Activated CD8-positive, alpha-beta memory T cell treated with anti-CD3 and anti-CD28 coated beads, Interleukin-2, amount 10 ng/mL, durations not matched to agents 7 days and 5 days (primary cell): ENCODE data around the gene GNB2. TPM values are rescaled to one million over a fixed set of nuclear protein-coding genes. Genes with fewer than 3 reads are reported as not detected.
A peak's percentile ranks its signal among the peaks of the same experiment; 100 is the strongest.
"Not testable (repeated sequence)": the region's sequence is repeated elsewhere in the genome, so short reads cannot be mapped to it uniquely, and the experiment has no call there.

Experiments
- ATAC-seq: fragments of 150-1000 bp; cut with Tn5 transposase; one replicate; pipeline ENCODE4 v1.10.0; 2021; ENCODE audit warnings: moderate library complexity
- CTCF ChIA-PET: fragments of 350-600 bp; sonication (Branson Sonifier 250); formaldehyde crosslinking; loops from one replicate; lab custom pipeline; 2021; ENCODE audit warnings: antibody characterized with exemption; lab: Charles Lee
- DNase-seq: peaks from one replicate; pipeline ENCODE4 v3.0.0-alpha.2; 2020
- H3K27ac Mint-ChIP-seq: one replicate; pipeline ENCODE4 v1.8.0; 2021; ENCODE audit warnings: mild to moderate bottlenecking, mixed read lengths
- H3K27me3 Mint-ChIP-seq: one replicate; pipeline ENCODE4 v1.8.0; 2021; ENCODE audit warnings: mixed read lengths
- H3K36me3 Mint-ChIP-seq: one replicate; pipeline ENCODE4 v1.8.0; 2021; ENCODE audit warnings: mild to moderate bottlenecking, mixed read lengths
- H3K4me1 Mint-ChIP-seq: one replicate; pipeline ENCODE4 v1.8.0; 2021; ENCODE audit warnings: mixed read lengths
- H3K4me3 Mint-ChIP-seq: one replicate; pipeline ENCODE4 v1.8.0; 2021; ENCODE audit warnings: mild to moderate bottlenecking, moderate library complexity, mixed read lengths
- H3K9me3 Mint-ChIP-seq: one replicate; pipeline ENCODE4 v1.8.0; 2022; ENCODE audit warnings: low read depth, mixed read lengths
- total RNA-seq, 2 experiments: library from RNA; stranded (reverse); gene quantifications; one replicate each; pipeline ENCODE4 v1.2.3, GENCODE V29; 2021

Gene GNB2
- total RNA-seq, 2 experiments from 2014 or later = 243 to 271 TPM

- H3K36me3 Mint-ChIP-seq = no peaks in the 10 kb centered on the region
- CTCF ChIA-PET = interaction anchor here (1.5 kb wide), 1 partner anchor 9 kb away, joined by 9 read pairs; no protein-coding TSS in a partner anchor
- no peak overlapping the region for H3K27ac Mint-ChIP-seq
- no peaks in the 10 kb centered on the region for H3K9me3 Mint-ChIP-seq
- DNase-seq (no peak), ATAC-seq (no peak)
- no peaks in the 10 kb centered on the region for H3K4me1 Mint-ChIP-seq
- no peak overlapping the region for H3K4me3 Mint-ChIP-seq
- peaks cover 7% of the 10 kb centered on the region for H3K27me3 Mint-ChIP-seq
Measured at GRCh38 chr7:100641860-100642533, 31.5 kb upstream of the GNB2 start.

GRCh38 chr7:100642534-100642907 lies 31.0 kb upstream of the GNB2 start:
- H3K27me3 Mint-ChIP-seq = peaks cover 9% of the 10 kb centered on the region
- H3K4me1 Mint-ChIP-seq = no peaks in the 10 kb centered on the region
- ATAC-seq (peak; percentile 81), DNase-seq (peak; percentile 58)
- no peaks in the 10 kb centered on the region for H3K9me3 Mint-ChIP-seq
- no peaks in the 10 kb centered on the region for H3K36me3 Mint-ChIP-seq
- no peak overlapping the region for H3K4me3 Mint-ChIP-seq
- CTCF ChIA-PET = interaction anchor here (1.5 kb wide), 1 partner anchor 9 kb away, joined by 9 read pairs; no protein-coding TSS in a partner anchor
- H3K27ac Mint-ChIP-seq = no peak overlapping the region

GRCh38 chr7:100649826-100650565 lies 23.5 kb upstream of the GNB2 start:
- Mint-ChIP-seq H3K9me3 (no peaks in the 10 kb centered on the region), H3K4me3 (no peak overlapping the region), H3K36me3 (no peaks in the 10 kb centered on the region), H3K4me1 (no peaks in the 10 kb centered on the region), H3K27ac (no peak overlapping the region), H3K27me3 (peaks cover 21% of the 10 kb centered on the region)
- no peak for DNase-seq
- no peak for ATAC-seq
- CTCF ChIA-PET = interaction anchor here (0.7 to 1.3 kb wide), 2 partner anchors 56 to 241 kb away, joined by 3 read pairs; partner anchors contain the start of gene POP7

GRCh38 chr7:100654908-100655831 lies 18.4 kb upstream of the GNB2 start:
- DNase-seq = no peak
- CTCF ChIA-PET = no interaction called here
- peaks cover 38% of the 10 kb centered on the region for H3K27me3 Mint-ChIP-seq
- ATAC-seq = no peak
- H3K27ac Mint-ChIP-seq = no peak overlapping the region
- no peak overlapping the region for H3K4me3 Mint-ChIP-seq
- no peaks in the 10 kb centered on the region for H3K9me3 Mint-ChIP-seq
- H3K36me3 Mint-ChIP-seq = no peaks in the 10 kb centered on the region
- no peaks in the 10 kb centered on the region for H3K4me1 Mint-ChIP-seq

GRCh38 chr7:100655908-100656674 lies 17.4 kb upstream of the GNB2 start, which contains the start of gene ACTL6B:
Gene ACTL6B (minus strand): TSS chr7:100656448. CDS start chr7:100656354, 94 bp downstream.
- no peaks in the 10 kb centered on the region for H3K36me3 Mint-ChIP-seq
- no peak within 1 kb of the TSS for H3K4me3 Mint-ChIP-seq
- H3K27me3 Mint-ChIP-seq = peaks cover 39% of the 10 kb centered on the region
- CTCF ChIA-PET = interaction anchor here (0.8 to 1.6 kb wide), 2 partner anchors 10 to 24 kb away, joined by 3 to 4 read pairs; no protein-coding TSS in a partner anchor
- DNase-seq (peak; percentile 67), ATAC-seq (peak; percentile 88)
- H3K27ac Mint-ChIP-seq = no peak within 1 kb of the TSS
- H3K4me1 Mint-ChIP-seq = no peaks in the 10 kb centered on the region
- H3K9me3 Mint-ChIP-seq = no peaks in the 10 kb centered on the region

- H3K9me3 Mint-ChIP-seq, DNase-seq, H3K27ac Mint-ChIP-seq, ATAC-seq, H3K4me3 Mint-ChIP-seq, H3K36me3 Mint-ChIP-seq, H3K4me1 Mint-ChIP-seq: not testable (repeated sequence)
- H3K27me3 Mint-ChIP-seq = peaks cover 20% of the 10 kb centered on the region
- CTCF ChIA-PET = interaction anchor here (3.8 kb wide), 1 partner anchor 29 kb away, joined by 16 read pairs; no protein-coding TSS in a partner anchor
Measured at GRCh38 chr7:100662194-100662776, 11.3 kb upstream of the GNB2 start.

- Mint-ChIP-seq H3K36me3 (no peaks in the 10 kb centered on the region), H3K9me3 (no peaks in the 10 kb centered on the region), H3K27me3 (peaks cover 9% of the 10 kb centered on the region), H3K4me1 (peaks cover 2% of the 10 kb centered on the region), H3K4me3 (no peak overlapping the region), H3K27ac (no peak overlapping the region)
- ATAC-seq (no peak), DNase-seq (no peak)
- CTCF ChIA-PET = no interaction called here
Measured at GRCh38 chr7:100665168-100665726, 8.3 kb upstream of the GNB2 start.

- Mint-ChIP-seq H3K4me3 (no peak overlapping the region), H3K27ac (no peak overlapping the region), H3K27me3 (peaks cover 9% of the 10 kb centered on the region), H3K36me3 (no peaks in the 10 kb centered on the region), H3K9me3 (no peaks in the 10 kb centered on the region), H3K4me1 (peaks cover 4% of the 10 kb centered on the region)
- no peak for ATAC-seq
- CTCF ChIA-PET = interaction anchor here (1.0 to 1.6 kb wide), 3 partner anchors 33 to 192 kb away, joined by 3 to 5 read pairs (median 4); no protein-coding TSS in a partner anchor
- no peak for DNase-seq
Measured at GRCh38 chr7:100667331-100668068, 6.0 kb upstream of the GNB2 start.

GRCh38 chr7:100668069-100668449 lies 5.5 kb upstream of the GNB2 start:
- no peak for ATAC-seq
- no peaks in the 10 kb centered on the region for H3K36me3 Mint-ChIP-seq
- peaks cover 7% of the 10 kb centered on the region for H3K4me1 Mint-ChIP-seq
- no peak overlapping the region for H3K4me3 Mint-ChIP-seq
- CTCF ChIA-PET = interaction anchor here (1.0 to 1.6 kb wide), 3 partner anchors 34 to 193 kb away, joined by 3 to 5 read pairs (median 4); no protein-coding TSS in a partner anchor
- H3K27ac Mint-ChIP-seq = no peak overlapping the region
- H3K27me3 Mint-ChIP-seq = peaks cover 9% of the 10 kb centered on the region
- no peak for DNase-seq
- H3K9me3 Mint-ChIP-seq = no peaks in the 10 kb centered on the region

- DNase-seq, H3K9me3 Mint-ChIP-seq, H3K36me3 Mint-ChIP-seq, H3K4me1 Mint-ChIP-seq, H3K4me3 Mint-ChIP-seq, H3K27ac Mint-ChIP-seq, ATAC-seq, H3K27me3 Mint-ChIP-seq: not testable (repeated sequence)
- CTCF ChIA-PET = interaction anchor here (1.7 kb wide), 1 partner anchor 35 kb away, joined by 5 read pairs; no protein-coding TSS in a partner anchor
Measured at GRCh38 chr7:100669106-100669505, 4.4 kb upstream of the GNB2 start.

GRCh38 chr7:100670074-100670473 lies 3.5 kb upstream of the GNB2 start:
- H3K9me3 Mint-ChIP-seq = no peaks in the 10 kb centered on the region
- peaks cover 9% of the 10 kb centered on the region for H3K27me3 Mint-ChIP-seq
- CTCF ChIA-PET = interaction anchor here (0.5 to 1.9 kb wide), 4 partner anchors 35 to 637 kb away, joined by 3 to 5 read pairs (median 4); no protein-coding TSS in a partner anchor
- H3K4me1 Mint-ChIP-seq = peaks cover 8% of the 10 kb centered on the region
- H3K27ac Mint-ChIP-seq = no peak overlapping the region
- no peak for ATAC-seq
- no peak overlapping the region for H3K4me3 Mint-ChIP-seq
- peaks cover 1% of the 10 kb centered on the region for H3K36me3 Mint-ChIP-seq
- no peak for DNase-seq
